Hepatocyte (in vitro differentiated cells): ENCODE data around the gene IFFO2.

Source experiments
- EZH2 ChIP-seq: fragments of 200-600 bp; sonication (generic); IDR thresholded peaks from 2 replicates; pipeline ENCODE4 v1.6.1; 2016; ENCODE audit warnings: antibody characterized with exemption, mild to moderate bottlenecking, borderline replicate concordance
- TF ChIP-seq, protein P1 (sequence below): fragments of 200-600 bp; sonication (generic); IDR thresholded peaks from 2 replicates; pipeline ENCODE4 v1.5.1; 2016; ENCODE audit warnings: antibody characterized with exemption, mild to moderate bottlenecking; ENCODE audit not compliant: poor library complexity

DNA sequence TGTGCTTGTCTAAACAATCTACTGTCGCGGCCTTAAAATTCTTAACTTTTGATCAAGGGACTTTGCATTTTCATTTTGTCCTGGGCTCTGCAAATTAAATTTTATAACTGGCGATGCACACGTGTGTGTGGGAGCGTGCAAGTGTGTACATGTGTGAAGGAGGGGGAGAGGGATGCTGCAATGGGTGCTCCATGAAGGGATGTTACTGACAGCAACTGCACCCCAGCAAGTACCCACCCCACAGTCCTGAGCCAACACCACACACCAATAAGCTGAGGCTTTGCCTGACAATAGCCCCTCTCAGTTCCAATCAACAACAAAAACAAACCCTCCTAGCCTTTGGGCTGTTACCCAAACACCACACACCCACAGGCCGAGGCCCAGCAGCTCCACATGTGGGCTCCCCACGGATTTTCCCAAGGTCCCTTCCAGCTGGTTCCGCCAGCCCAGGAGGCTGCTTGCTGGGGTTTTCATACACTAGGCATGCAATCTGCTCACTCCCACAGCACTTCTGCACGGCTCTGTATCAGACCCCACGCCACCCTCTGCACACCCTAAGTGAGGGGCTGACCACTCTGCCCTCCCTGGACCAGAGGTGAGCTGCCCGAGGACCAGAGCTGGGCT is 32.8 kb upstream of the IFFO2 start:
- TF ChIP-seq, protein P1, sequence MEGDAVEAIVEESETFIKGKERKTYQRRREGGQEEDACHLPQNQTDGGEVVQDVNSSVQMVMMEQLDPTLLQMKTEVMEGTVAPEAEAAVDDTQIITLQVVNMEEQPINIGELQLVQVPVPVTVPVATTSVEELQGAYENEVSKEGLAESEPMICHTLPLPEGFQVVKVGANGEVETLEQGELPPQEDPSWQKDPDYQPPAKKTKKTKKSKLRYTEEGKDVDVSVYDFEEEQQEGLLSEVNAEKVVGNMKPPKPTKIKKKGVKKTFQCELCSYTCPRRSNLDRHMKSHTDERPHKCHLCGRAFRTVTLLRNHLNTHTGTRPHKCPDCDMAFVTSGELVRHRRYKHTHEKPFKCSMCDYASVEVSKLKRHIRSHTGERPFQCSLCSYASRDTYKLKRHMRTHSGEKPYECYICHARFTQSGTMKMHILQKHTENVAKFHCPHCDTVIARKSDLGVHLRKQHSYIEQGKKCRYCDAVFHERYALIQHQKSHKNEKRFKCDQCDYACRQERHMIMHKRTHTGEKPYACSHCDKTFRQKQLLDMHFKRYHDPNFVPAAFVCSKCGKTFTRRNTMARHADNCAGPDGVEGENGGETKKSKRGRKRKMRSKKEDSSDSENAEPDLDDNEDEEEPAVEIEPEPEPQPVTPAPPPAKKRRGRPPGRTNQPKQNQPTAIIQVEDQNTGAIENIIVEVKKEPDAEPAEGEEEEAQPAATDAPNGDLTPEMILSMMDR, result no peak
- no peak for TF ChIP-seq EZH2
